Measurements from ENCODE around the gene ANKS3.

Gene ANKS3

GRCh38 chr16:4734063-4734729 lies at the start of gene ANKS3, which contains the start of gene DNAAF8:
Gene ANKS3, minus strand, starts transcription at chr16:4734271. Its CDS starts 4,122 bp downstream, at chr16:4730149.
Gene DNAAF8, plus strand, starts transcription at chr16:4734537. Its CDS starts 1,978 bp downstream, at chr16:4736515.
- Histone ChIP-seq H3K4me3 (peak within 1 kb of the TSS; percentile 66 to 99 (median 88)), H3K27ac (peak within 1 kb of the TSS in 20 of 21 experiments; percentile 41 to 87 (median 79))

DNA sequence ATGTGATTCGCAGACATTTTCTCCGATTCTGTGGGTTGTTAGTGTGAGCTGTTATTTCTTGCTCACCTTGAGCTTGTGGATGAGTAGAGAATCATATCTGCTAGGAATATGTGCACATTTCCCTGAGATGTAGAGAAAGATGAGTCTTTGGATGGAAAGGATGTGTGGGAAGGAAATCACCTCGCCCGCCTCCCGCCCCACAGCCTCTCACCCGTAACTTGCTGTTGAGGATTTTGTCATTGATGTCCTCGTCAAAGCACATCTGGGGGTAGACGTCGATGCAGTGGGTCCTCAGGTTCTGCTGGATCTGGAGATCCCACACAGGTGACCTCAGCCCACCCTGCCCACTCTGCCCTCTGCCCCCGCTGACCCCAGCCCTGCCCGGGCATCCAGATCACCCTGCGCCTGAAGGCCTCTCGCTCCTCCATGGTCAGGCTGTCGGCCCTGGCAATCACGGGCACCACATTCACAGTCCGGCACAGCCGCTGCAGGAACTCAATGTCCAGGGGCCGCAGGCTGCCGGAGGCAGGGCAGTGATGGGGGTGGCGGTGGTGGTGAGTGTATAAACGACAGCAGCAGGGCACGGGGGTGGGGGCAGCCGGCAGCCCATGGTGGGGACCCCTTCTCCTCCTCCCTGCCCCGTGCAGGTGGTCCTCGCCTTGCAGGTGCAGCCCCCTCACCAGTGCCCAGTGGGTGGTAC lies 49.3 kb upstream of the ANKS3 start:
- no peak overlapping the region for H3K4me3 ChIP-seq
- H3K27ac ChIP-seq: no peak overlapping the region

DNA sequence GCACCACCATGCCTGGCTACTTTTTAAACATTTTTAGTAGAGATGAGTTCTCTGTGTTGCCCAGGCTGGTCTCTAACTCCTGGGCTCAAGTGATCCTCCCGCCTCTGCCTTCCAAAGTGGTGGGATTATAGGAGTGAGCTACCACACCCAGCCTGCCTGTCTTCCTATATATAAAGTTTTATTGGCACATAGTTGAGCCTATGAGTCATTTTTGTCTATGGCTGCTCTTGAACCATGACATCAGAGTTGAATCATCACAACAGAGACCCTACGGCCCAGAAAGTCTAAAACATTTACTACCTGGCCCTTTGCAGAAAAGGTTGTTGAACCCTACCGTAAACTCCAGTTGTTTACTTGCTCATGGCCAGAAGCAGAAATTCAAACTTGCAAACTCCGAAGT lies 46.2 kb upstream of the ANKS3 start:
- Histone ChIP-seq H3K4me3 (no peak overlapping the region), H3K27ac (no peak overlapping the region)

- H3K27ac ChIP-seq: no peak overlapping the region
- H3K4me3 ChIP-seq: no peak overlapping the region
Measured at GRCh38 chr16:4778050-4778392, 44.0 kb upstream of the ANKS3 start.

DNA sequence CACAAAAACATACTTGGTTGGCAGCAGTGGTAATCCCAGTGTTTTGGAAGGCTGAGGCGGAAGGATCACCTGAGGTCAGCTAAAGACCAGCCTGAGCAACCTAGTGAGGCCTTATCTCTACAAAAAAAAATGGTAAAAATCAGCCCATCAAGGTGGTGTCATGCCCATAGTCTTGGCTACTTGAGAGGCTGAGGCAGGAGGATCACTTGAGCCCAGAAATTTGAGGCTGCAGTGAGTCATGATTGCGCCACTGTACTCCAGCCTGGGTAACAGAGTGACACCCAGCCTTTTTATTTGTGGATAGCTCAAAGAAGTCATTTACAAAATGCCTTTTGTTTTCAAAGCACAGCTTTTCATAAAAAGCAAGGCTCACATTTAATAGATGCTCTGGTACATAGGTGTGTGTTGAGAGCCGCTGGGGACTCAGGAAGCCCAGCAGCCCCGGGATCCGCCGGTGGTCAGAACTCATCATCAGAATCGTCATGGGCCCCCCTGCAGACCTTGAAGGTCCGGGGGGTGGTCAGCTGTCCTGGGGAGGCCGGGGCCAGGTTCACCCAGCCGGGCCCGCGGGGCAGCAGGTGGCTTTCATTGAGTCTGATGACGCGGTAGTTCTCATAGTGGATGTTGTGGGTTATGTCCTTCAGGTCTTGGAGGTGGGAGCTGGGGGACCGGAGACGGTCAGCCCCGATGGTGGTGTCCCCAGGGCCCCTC lies 43.4 kb upstream of the ANKS3 start:
- Histone ChIP-seq H3K4me3 (no peak overlapping the region), H3K27ac (no peak overlapping the region)

DNA sequence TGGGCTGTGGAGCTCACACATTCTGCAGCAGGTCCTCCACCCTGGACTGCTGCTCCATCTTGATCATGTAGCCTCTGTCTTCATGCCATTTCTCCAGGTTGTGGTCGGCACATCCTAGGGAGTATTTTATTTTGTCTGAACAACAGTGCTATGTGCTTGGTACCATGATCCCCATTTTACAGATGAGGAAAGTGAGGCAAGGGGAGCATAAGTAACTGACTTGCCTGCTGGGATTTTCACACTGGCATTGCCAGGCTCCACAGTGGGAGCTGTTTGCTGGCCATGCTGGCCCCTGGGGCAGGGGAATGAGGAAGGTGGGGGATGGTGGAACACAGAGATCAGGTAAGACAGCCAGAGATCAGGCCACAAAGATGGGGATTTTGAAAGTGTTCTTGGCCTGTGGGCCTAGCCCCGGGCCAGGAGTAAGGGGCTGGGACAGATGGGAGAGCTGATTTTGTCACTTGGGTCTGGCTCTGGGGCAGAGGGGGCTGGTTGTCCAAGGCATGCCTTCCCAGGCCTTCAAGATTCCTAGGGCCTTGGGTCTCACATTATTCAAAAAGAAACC lies 42.2 kb upstream of the ANKS3 start:
- H3K4me3 ChIP-seq: no peak overlapping the region

DNA sequence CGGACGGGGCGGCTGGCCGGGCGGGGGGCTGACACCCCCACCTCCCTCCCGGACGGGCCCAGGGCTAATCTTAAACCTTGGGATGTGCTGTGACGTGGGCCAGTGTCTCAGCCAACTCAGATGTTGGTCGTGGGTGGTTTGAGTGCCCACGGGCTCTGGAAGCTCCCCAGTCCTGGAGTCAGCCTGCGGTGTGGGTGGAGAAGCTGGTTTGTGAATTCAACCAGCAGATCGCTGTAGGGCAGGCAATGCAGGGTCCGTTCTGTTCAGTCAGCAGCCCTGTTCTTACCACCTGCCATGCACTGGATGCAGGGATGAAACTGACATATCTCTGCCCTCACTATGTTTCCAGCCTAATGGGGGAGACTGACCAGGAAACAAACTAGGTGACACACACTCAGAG lies 40.9 kb upstream of the ANKS3 start:
- H3K4me3 ChIP-seq: no peak overlapping the region
- no peak overlapping the region for H3K27ac ChIP-seq

More for the DNA sequence above, 42.2 kb upstream of the ANKS3 start:
- no peak overlapping the region for H3K27ac ChIP-seq

GRCh38 chr16:4772351-4772750 lies 38.3 kb upstream of the ANKS3 start:
- no peak overlapping the region for H3K4me3 ChIP-seq
- H3K27ac ChIP-seq: no peak overlapping the region

GRCh38 chr16:4771646-4772045 lies 37.6 kb upstream of the ANKS3 start:
- Histone ChIP-seq H3K4me3 (no peak overlapping the region), H3K27ac (no peak overlapping the region)

GRCh38 chr16:4769306-4769638 lies 35.2 kb upstream of the ANKS3 start:
- Histone ChIP-seq H3K4me3 (peak overlapping the region in 2 of 7 experiments; percentile 87 to 99), H3K27ac (peak overlapping the region in 5 of 21 experiments; percentile 63 to 95 (median 85))

DNA sequence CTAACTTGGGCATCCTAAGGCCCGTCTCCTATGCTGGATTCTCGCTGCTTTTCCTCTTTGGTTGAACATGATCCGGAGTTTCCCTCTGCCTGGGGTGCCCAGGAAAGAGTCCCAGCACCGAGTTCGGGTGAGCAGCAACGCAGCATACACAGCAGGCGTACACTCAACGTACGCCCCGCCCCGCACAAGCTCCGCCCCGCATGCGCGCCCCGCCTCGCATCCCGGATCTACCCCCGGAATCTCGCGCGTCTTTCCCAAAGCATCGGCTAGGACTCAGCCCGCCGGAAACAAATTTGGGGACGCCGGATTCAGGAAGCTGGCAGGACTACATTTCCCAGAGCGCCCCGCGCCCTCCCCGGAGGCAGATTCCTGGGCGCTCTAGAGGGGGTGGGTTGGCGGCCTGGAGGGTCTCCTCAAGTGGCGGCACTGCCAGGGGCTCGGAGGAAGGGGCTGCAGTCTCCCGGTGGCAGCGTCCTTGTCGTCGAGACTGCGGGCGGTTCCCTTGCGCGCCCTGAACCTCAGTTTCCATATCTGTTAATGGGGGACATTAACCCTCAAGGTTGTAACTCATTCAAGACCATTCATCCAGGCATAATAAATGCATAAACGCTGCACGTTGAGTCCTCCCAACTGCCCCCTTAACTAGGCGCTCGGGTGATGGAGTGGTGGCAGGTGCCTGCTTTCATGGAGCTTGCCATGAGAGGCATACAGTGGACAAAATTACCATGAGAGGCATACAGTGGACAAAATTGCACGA lies 34.7 kb upstream of the ANKS3 start:
- Histone ChIP-seq H3K4me3 (peak overlapping the region; percentile 33 to 99 (median 87)), H3K27ac (peak overlapping the region in 20 of 21 experiments; percentile 3 to 96 (median 87))

DNA sequence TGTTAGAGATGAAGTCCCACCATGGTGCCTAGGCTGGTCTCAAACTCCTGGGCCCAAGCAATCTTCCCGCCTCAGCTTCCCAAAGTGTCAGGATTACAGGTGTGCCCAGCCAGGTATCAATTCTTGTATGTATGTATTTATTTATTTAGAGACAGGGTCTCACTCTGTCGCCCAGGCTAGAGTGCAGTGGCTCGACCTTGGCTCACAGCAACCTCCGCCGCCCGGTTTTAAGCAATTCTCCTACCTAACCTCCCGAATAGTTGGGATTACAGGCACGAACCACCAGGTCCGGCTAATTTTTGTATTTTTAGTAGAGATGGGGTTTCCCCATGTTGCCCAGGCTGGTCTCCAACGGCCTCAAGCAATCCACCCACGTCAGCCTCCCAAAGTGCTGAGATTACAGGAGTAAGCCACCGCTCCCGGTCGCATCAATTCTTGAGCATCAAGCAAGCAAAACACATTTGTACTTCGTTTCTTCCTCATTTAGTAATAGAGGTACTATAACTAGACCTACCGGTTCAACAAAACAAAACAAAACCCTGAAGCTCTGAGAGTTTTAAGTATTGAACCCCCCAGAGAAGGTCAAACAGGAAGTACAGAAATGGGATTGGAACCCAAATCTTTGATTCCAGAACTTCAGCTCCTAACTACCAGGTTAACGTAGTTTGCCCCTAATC lies 33.9 kb upstream of the ANKS3 start:
- H3K27ac ChIP-seq: peak overlapping the region in 20 of 21 experiments; percentile 3 to 96 (median 87)
- peak overlapping the region; percentile 33 to 99 (median 87) for H3K4me3 ChIP-seq

- peak within 1 kb of the TSS; percentile 59 to 96 (median 90) for H3K27ac ChIP-seq
- peak within 1 kb of the TSS; percentile 87 to 100 (median 98) for H3K4me3 ChIP-seq
Measured at GRCh38 chr16:4766875-4767628, 33.0 kb upstream of the ANKS3 start, which contains the start of gene ZNF500. Gene ZNF500, minus strand, starts transcription at chr16:4767162. Its CDS starts 1,184 bp downstream, at chr16:4765978.

- H3K4me3 ChIP-seq: peak overlapping the region; percentile 87 to 100 (median 98)
- H3K27ac ChIP-seq: peak overlapping the region in 18 of 21 experiments; percentile 83 to 96 (median 92)
Measured at GRCh38 chr16:4765511-4766474, 31.7 kb upstream of the ANKS3 start.

DNA sequence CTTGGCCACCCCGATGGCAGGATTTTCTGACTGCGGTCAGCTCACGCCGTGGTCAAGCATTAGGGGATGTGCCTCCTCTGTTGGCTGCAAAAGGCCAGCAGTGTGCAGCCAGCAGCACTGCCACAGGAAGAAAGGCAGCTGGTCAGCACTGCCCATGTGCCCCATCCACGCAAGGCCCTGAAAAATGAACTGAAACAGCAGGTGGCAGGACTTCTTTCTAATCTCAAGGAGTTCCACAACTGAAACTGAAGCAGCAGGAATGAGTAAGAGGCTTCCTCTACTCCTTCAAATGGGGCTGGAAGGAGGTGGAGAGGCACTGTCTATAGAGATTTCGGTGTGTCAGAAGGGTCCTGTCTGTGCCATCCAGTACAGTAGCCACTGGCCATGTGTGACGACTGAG lies 29.7 kb upstream of the ANKS3 start:
- Histone ChIP-seq H3K4me3 (no peak overlapping the region), H3K27ac (no peak overlapping the region)

DNA sequence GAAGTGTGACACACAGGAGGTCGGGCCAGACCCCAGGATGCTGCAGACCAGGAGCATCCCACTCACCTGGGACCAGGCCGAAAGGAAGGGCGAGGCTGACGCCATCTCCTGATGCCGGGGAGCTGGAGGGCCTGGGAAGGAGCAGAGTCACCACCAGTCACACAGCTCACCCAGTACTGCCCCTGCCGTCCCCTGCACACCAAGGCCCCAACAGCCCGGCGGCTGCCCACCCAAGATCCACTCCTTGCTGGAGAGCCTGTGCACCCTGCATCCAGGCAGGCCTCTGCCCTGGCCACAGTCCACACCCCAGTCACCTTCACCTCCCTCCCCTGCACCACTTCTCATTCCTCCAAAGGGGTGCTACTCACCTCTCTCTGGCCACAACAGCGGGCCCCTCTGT lies 28.1 kb upstream of the ANKS3 start:
- H3K27ac ChIP-seq: no peak overlapping the region
- no peak overlapping the region for H3K4me3 ChIP-seq
